OCI-LY1 (cell line): ENCODE measurements around the gene FANCI.

ENCODE experiments used
- H2AFZ ChIP-seq: fragments of 200-600 bp; sonication (generic), shearing (Covaris generic); 2 replicates; pipeline ENCODE4 v1.6.0; 2014; ENCODE audit warnings: antibody characterized with exemption, mild to moderate bottlenecking, low read length
- H3F3A ChIP-seq: fragments of 200-600 bp; sonication (generic), shearing (Covaris generic); 2 replicates; pipeline ENCODE4 v1.6.0; 2014; ENCODE audit warnings: mild to moderate bottlenecking, antibody characterized with exemption, low read length, moderate library complexity; ENCODE audit not compliant: insufficient read depth
- H3K27ac ChIP-seq: fragments of 200-600 bp; sonication (generic); 2 replicates; pipeline ENCODE4 v1.5.1; 2014; ENCODE audit warnings: low read length, mixed run types, mild to moderate bottlenecking, low read depth; ENCODE audit not compliant: poor library complexity, severe bottlenecking
- H3K27me3 ChIP-seq: fragments of 200-600 bp; sonication (generic); 2 replicates; pipeline ENCODE4 v1.6.0; 2014; ENCODE audit warnings: antibody characterized with exemption, mild to moderate bottlenecking, low read length, moderate library complexity; ENCODE audit not compliant: insufficient read depth
- H3K36me3 ChIP-seq: fragments of 200-600 bp; sonication (generic); 2 replicates; pipeline ENCODE4 v1.6.1; 2014; ENCODE audit warnings: mild to moderate bottlenecking, antibody characterized with exemption, low read length, moderate library complexity, mixed read lengths; ENCODE audit not compliant: insufficient read depth
- H3K4me1 ChIP-seq: fragments of 200-600 bp; sonication (generic); 2 replicates; pipeline ENCODE4 v1.5.1; 2014; ENCODE audit warnings: mild to moderate bottlenecking, low read length, moderate library complexity; ENCODE audit not compliant: insufficient read depth, severe bottlenecking
- H3K4me2 ChIP-seq: fragments of 200-600 bp; sonication (generic), shearing (Covaris generic); 2 replicates; pipeline ENCODE4 v1.6.1; 2014; ENCODE audit warnings: low read length
- H3K4me3 ChIP-seq: fragments of 200-600 bp; sonication (generic); 2 replicates; pipeline ENCODE4 v1.5.1; 2014; ENCODE audit warnings: low read length, low read depth, mild to moderate bottlenecking, mixed read lengths; ENCODE audit not compliant: poor library complexity, severe bottlenecking
- H3K79me2 ChIP-seq: fragments of 200-600 bp; shearing (Covaris generic); 2 replicates; pipeline ENCODE4 v1.6.1; 2016; ENCODE audit warnings: mixed run types, low read length, mixed read lengths; ENCODE audit not compliant: insufficient read depth
- H3K9ac ChIP-seq: fragments of 200-600 bp; sonication (generic), shearing (Covaris generic); 2 replicates; pipeline ENCODE4 v1.6.1; 2014; ENCODE audit warnings: mild to moderate bottlenecking, low read length, mixed read lengths
- H3K9me2 ChIP-seq: fragments of 200-600 bp; sonication (generic), shearing (Covaris generic); 2 replicates; pipeline ENCODE4 v1.6.1; 2014; ENCODE audit warnings: low read depth, mild to moderate bottlenecking, low read length, mixed read lengths
- H3K9me3 ChIP-seq: fragments of 200-600 bp; shearing (Covaris generic); 2 replicates; pipeline ENCODE4 v1.6.1; 2014; ENCODE audit warnings: low read length, mixed read lengths
- H4K20me1 ChIP-seq: fragments of 200-600 bp; sonication (generic), shearing (Covaris generic); 2 replicates; pipeline ENCODE4 v1.6.0; 2016; ENCODE audit warnings: mild to moderate bottlenecking, low read length; ENCODE audit not compliant: insufficient read depth
- EZH2 ChIP-seq: fragments of 200-600 bp; sonication (generic), shearing (Covaris generic); IDR thresholded peaks from 2 replicates; pipeline ENCODE4 v1.8.0; 2017; ENCODE audit warnings: borderline replicate concordance, mixed run types, mild to moderate bottlenecking, antibody characterized with exemption, low read length, moderate library complexity, mixed read lengths
- TF ChIP-seq, protein P1 (sequence below): fragments of 200-600 bp; sonication (generic), shearing (Covaris generic); IDR thresholded peaks from 2 replicates; pipeline ENCODE4 v1.5.1; 2017; ENCODE audit warnings: mild to moderate bottlenecking, antibody characterized with exemption, low read length, moderate library complexity, mixed read lengths

Gene FANCI

DNA sequence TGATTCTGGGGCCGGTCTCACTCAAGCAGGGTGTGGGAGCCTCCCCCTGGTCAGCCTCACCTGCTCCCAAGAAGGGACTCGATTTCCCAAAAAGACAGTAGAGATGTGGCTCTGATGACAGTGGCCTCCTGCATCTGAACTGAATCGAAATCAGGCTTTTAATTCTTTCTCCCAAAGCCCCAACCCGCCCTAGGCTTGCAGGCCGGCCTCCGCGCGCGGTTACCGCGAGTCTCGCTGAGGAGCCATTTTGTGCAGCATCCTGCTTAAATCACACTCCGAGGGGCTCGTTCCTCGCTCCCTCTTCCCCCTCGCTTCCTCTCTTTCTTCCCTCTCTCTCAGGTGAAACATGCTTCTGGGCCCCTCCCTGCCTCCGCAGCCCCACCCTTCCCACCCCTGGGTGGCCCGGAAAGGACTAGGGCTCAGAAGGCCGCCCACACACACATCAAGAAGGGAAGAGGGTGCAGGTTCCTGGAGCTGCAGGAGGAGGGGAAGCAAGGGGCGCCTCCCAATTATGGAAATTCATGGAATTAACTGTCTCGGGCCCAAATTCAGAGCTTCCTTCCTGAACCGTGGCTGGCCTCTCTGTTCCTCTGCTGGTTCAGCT, 121.8 kb downstream of the FANCI start:
- no peaks in the 10 kb centered on the region for H3K36me3 ChIP-seq
- no peak overlapping the region for H3K4me2 ChIP-seq
- no peak overlapping the region for H3K27ac ChIP-seq
- H3K4me1 ChIP-seq: no peaks in the 10 kb centered on the region
- no peak for TF ChIP-seq EZH2
- TF ChIP-seq, protein P1, sequence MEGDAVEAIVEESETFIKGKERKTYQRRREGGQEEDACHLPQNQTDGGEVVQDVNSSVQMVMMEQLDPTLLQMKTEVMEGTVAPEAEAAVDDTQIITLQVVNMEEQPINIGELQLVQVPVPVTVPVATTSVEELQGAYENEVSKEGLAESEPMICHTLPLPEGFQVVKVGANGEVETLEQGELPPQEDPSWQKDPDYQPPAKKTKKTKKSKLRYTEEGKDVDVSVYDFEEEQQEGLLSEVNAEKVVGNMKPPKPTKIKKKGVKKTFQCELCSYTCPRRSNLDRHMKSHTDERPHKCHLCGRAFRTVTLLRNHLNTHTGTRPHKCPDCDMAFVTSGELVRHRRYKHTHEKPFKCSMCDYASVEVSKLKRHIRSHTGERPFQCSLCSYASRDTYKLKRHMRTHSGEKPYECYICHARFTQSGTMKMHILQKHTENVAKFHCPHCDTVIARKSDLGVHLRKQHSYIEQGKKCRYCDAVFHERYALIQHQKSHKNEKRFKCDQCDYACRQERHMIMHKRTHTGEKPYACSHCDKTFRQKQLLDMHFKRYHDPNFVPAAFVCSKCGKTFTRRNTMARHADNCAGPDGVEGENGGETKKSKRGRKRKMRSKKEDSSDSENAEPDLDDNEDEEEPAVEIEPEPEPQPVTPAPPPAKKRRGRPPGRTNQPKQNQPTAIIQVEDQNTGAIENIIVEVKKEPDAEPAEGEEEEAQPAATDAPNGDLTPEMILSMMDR: no peak
- H2AFZ ChIP-seq: no peak overlapping the region
- H4K20me1 ChIP-seq: no peaks in the 10 kb centered on the region
- no peaks in the 10 kb centered on the region for H3K9me3 ChIP-seq
- H3K27me3 ChIP-seq: no peaks in the 10 kb centered on the region; the same call in 1 of the 2 replicates
- H3K79me2 ChIP-seq: no peaks in the 10 kb centered on the region
- no peaks in the 10 kb centered on the region for H3F3A ChIP-seq
- no peak overlapping the region for H3K4me3 ChIP-seq
- no peaks in the 10 kb centered on the region for H3K9me2 ChIP-seq
- H3K9ac ChIP-seq: no peak overlapping the region
